CD14-positive monocyte (primary cell): Measurements from ENCODE around the gene CA10. TPM values are rescaled to one million over a fixed set of nuclear protein-coding genes. Genes with fewer than 3 reads are reported as not detected.

Source experiments
- DNase-seq, 3 donors: peaks; one replicate each; pipeline ENCODE4 v3.0.0-alpha.2; 2011 to 2022
- H2AFZ ChIP-seq: 2 replicates; pipeline ENCODE4 v1.6.0; 2012; ENCODE audit warnings: mild to moderate bottlenecking, low read depth, low read length, inconsistent platforms; ENCODE audit not compliant: insufficient read depth, poor library complexity, severe bottlenecking
- H3K27ac ChIP-seq, 2 donors: 1 replicate in 1 of 2; 2 replicates in 1 of 2; pipeline ENCODE4 v1.5.1; 2012 to 2013; ENCODE audit warnings: low read length in 2 of 2, control low read depth in 1 of 2, inconsistent platforms in 1 of 2, low read depth in 1 of 2, mild to moderate bottlenecking in 1 of 2
- H3K27me3 ChIP-seq, 2 donors: one replicate each; pipeline versions ENCODE4 v1.6.0 to v1.6.1; 2011 to 2013; ENCODE audit warnings: low read length in 2 of 2; ENCODE audit not compliant: control insufficient read depth in 2 of 2, insufficient read depth in 2 of 2
- H3K36me3 ChIP-seq, 2 donors: replicated peaks in 1 of 2; 1 replicate in 1 of 2; 2 replicates in 1 of 2; pipeline versions ENCODE4 v1.5.1 to v1.6.1; 2012 to 2013; ENCODE audit warnings: low read length in 2 of 2, control low read depth in 1 of 2, inconsistent platforms in 1 of 2, mild to moderate bottlenecking in 1 of 2; ENCODE audit not compliant: insufficient read depth in 2 of 2, control insufficient read depth in 1 of 2
- H3K4me1 ChIP-seq, 2 donors: 1 replicate in 1 of 2; 2 replicates in 1 of 2; pipeline versions ENCODE4 v1.5.1 to v1.6.1; 2012 to 2013; ENCODE audit warnings: low read length in 2 of 2, control low read depth in 1 of 2, inconsistent platforms in 1 of 2, mild to moderate bottlenecking in 1 of 2, moderate library complexity in 1 of 2; ENCODE audit not compliant: insufficient read depth in 2 of 2, control insufficient read depth in 1 of 2
- H3K4me2 ChIP-seq: replicated peaks from 2 replicates; pipeline ENCODE3; 2012; ENCODE audit warnings: low read length, moderate library complexity, mild to moderate bottlenecking; ENCODE audit not compliant: poor library complexity, severe bottlenecking; ENCODE audit errors: extremely low read depth
- H3K4me3 ChIP-seq, 3 experiments: fragments of 200-600 bp in 1 of 3; sonication (generic) in 1 of 3; replicated peaks in 1 of 3; 1 replicate in 2 of 3; 2 replicates in 1 of 3; pipeline ENCODE4 v1.5.1; 2011 to 2013; ENCODE audit warnings: low read length in 3 of 3, mild to moderate bottlenecking in 3 of 3, control low read depth in 2 of 3, low read depth in 2 of 3, inconsistent platforms in 1 of 3, moderate library complexity in 1 of 3
- H3K79me2 ChIP-seq: 2 replicates; pipeline ENCODE4 v1.6.0; 2012; ENCODE audit warnings: mild to moderate bottlenecking, control low read depth, inconsistent platforms, low read length, moderate library complexity; ENCODE audit not compliant: insufficient read depth
- H3K9ac ChIP-seq: 2 replicates; pipeline ENCODE4 v1.6.0; 2017; ENCODE audit warnings: low read length, mild to moderate bottlenecking; ENCODE audit not compliant: insufficient read depth, poor library complexity, severe bottlenecking
- H3K9me3 ChIP-seq, 2 donors: replicated peaks in 1 of 2; 1 replicate in 1 of 2; 2 replicates in 1 of 2; pipeline versions ENCODE4 v1.5.1 to v1.6.1; 2012 to 2013; ENCODE audit warnings: low read length in 2 of 2, control low read depth in 1 of 2; ENCODE audit not compliant: control insufficient read depth in 1 of 2, insufficient read depth in 1 of 2
- H4K20me1 ChIP-seq: 2 replicates; pipeline ENCODE4 v1.6.0; 2012; ENCODE audit warnings: mild to moderate bottlenecking, low read length, control low read depth, moderate library complexity; ENCODE audit not compliant: insufficient read depth
- H3K27ac Mint-ChIP-seq, 7 donors: one replicate each; pipeline ENCODE4 v1.8.0; 2020; ENCODE audit warnings: mild to moderate bottlenecking in 7 of 7, mixed read lengths in 7 of 7, moderate library complexity in 6 of 7, inconsistent platforms in 2 of 7
- H3K27me3 Mint-ChIP-seq, 3 donors: one replicate each; pipeline ENCODE4 v1.8.0; 2021 to 2022; ENCODE audit warnings: low read depth in 3 of 3, mild to moderate bottlenecking in 3 of 3, mixed read lengths in 3 of 3, moderate library complexity in 3 of 3, inconsistent platforms in 1 of 3
- H3K36me3 Mint-ChIP-seq, 2 donors: one replicate each; pipeline ENCODE4 v1.8.0; 2020; ENCODE audit warnings: mixed read lengths in 2 of 2, inconsistent platforms in 1 of 2, mild to moderate bottlenecking in 1 of 2
- H3K4me1 Mint-ChIP-seq: one replicate; pipeline ENCODE4 v1.8.0; 2020; ENCODE audit warnings: mild to moderate bottlenecking, mixed read lengths
- H3K4me3 Mint-ChIP-seq, 2 donors: one replicate each; pipeline ENCODE4 v1.8.0; 2020; ENCODE audit warnings: mild to moderate bottlenecking in 2 of 2, mixed read lengths in 2 of 2, moderate library complexity in 1 of 2
- H3K9me3 Mint-ChIP-seq, 7 donors: one replicate each; pipeline ENCODE4 v1.8.0; 2020 to 2022; ENCODE audit warnings: mixed read lengths in 7 of 7, mild to moderate bottlenecking in 6 of 7, moderate library complexity in 6 of 7, inconsistent platforms in 2 of 7
- WGBS: methylation state at CpG from one replicate; pipeline ENCODE4 v1.1.5; 2013; ENCODE audit warnings: missing lambda C conversion rate; ENCODE audit not compliant: insufficient coverage; 5-methylcytosine and 5-hydroxymethylcytosine counted together
- intact Hi-C, 2 donors: fragments of 100-400 bp; cut with micrococcal nuclease; formaldehyde crosslinking; loops; one replicate each; pipeline versions ENCODE4 v1.15.0 to v1.15.1; 2023
- polyA plus RNA-seq, 3 donors: library from polyadenylated mRNA; depleted of rRNA in 1 of 3; unstranded in 2 of 3; stranded (reverse) in 1 of 3; fragments of 300-500 nt in 2 of 3; fragments of >200 nt in 1 of 3; fragmentation: Illumina TruSeq in 2 of 3; gene quantifications; 1 replicate in 2 of 3; 2 replicates in 1 of 3; pipeline ENCODE4 v1.2.3, GENCODE V29; 2012 to 2021
- TF ChIP-seq, protein P1 (sequence below): fragments of 200-600 bp; IDR thresholded peaks from one replicate; pipeline ENCODE4 v1.8.0; 2022; ENCODE audit warnings: antibody characterized with exemption, mild to moderate bottlenecking

The CA10 gene
- polyA plus RNA-seq, 3 donors, result not detected

DNA sequence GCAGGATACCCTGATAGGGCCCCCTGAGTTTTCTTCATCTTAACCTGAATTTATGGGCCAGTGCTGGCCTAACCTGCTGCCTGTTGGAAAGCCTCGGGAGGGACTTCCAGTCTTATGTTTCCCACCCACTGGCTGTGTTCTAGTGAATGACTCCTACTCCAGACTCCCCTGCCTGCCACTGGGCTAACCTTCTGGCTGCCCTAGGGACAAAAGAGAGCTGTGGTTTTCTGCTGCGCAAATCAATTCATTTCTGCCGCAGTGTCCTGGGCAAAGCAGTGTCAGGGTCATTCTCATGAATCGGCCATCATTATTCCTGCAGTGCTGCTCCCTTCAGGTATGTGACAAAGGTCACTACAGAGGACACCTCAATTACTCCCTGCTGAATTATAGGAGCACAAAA is 512.0 kb downstream of the CA10 start:
- intact Hi-C loops, result no loop called here
- Mint-ChIP-seq H3K36me3 (no peaks in the 10 kb centered on the region), H3K27ac (no peak overlapping the region), H3K9me3 (peaks cover 0 to 4% (median 0%) of the 10 kb centered on the region in 7 donors), H3K4me3 (no peak overlapping the region), H3K4me1 (no peaks in the 10 kb centered on the region), H3K27me3 (peaks cover 2 to 13% (median 7%) of the 10 kb centered on the region in 3 donors)
- Histone ChIP-seq H3K36me3 (no peaks in the 10 kb centered on the region), H3K27me3 (no peaks in the 10 kb centered on the region), H3K9me3 (no peaks in the 10 kb centered on the region), H3K4me1 (no peaks in the 10 kb centered on the region), H2AFZ (no peak overlapping the region), H3K4me3 (no peak overlapping the region), H3K79me2 (no peaks in the 10 kb centered on the region), H4K20me1 (no peaks in the 10 kb centered on the region), H3K27ac (no peak overlapping the region), H3K9ac (no peak overlapping the region), H3K4me2 (no peak overlapping the region)
- WGBS, result 83% methylated on average over 4 of the region's 4 CpGs
- TF ChIP-seq, protein P1, sequence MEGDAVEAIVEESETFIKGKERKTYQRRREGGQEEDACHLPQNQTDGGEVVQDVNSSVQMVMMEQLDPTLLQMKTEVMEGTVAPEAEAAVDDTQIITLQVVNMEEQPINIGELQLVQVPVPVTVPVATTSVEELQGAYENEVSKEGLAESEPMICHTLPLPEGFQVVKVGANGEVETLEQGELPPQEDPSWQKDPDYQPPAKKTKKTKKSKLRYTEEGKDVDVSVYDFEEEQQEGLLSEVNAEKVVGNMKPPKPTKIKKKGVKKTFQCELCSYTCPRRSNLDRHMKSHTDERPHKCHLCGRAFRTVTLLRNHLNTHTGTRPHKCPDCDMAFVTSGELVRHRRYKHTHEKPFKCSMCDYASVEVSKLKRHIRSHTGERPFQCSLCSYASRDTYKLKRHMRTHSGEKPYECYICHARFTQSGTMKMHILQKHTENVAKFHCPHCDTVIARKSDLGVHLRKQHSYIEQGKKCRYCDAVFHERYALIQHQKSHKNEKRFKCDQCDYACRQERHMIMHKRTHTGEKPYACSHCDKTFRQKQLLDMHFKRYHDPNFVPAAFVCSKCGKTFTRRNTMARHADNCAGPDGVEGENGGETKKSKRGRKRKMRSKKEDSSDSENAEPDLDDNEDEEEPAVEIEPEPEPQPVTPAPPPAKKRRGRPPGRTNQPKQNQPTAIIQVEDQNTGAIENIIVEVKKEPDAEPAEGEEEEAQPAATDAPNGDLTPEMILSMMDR, result no peak
- DNase-seq, result no peak

DNA sequence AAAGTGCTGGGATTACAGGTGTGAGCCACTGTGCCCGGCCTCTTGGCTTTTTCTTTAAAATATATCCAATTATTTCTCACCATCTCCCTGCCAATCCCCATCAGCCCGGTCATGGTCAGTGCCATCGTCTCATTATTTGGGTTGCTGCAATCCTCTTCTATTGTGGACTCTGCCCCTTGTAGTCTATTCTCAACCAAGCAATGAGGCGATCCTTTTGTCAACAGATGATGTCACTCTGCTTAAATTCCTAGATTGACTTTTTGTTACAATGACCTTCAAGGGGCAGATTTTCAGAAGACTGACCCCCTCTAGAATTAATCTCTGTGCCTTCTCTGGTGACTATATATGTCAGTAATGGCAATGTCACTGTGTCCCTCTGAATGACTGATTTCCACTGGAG is 513.5 kb downstream of the CA10 start:
- Histone ChIP-seq H3K4me1 (no peaks in the 10 kb centered on the region), H3K27ac (no peak overlapping the region), H3K4me2 (no peak overlapping the region), H3K36me3 (no peaks in the 10 kb centered on the region), H3K27me3 (no peaks in the 10 kb centered on the region), H4K20me1 (no peaks in the 10 kb centered on the region), H3K4me3 (no peak overlapping the region), H3K9me3 (no peaks in the 10 kb centered on the region), H3K9ac (no peak overlapping the region), H3K79me2 (no peaks in the 10 kb centered on the region), H2AFZ (no peak overlapping the region)
- Mint-ChIP-seq H3K4me3 (no peak overlapping the region), H3K27ac (peak overlapping the region in 2 of 7 donors; percentile 27 to 36), H3K4me1 (no peaks in the 10 kb centered on the region), H3K27me3 (peaks cover 2 to 13% (median 9%) of the 10 kb centered on the region in 3 donors), H3K36me3 (no peaks in the 10 kb centered on the region), H3K9me3 (peaks cover 0 to 4% (median 0%) of the 10 kb centered on the region in 7 donors)
- 89% methylated on average over 4 of the region's 4 CpGs for WGBS
- DNase-seq, result no peak
- TF ChIP-seq, protein P1, result no peak
- intact Hi-C loops, result no loop called here
